GM18511 (cell line): Measurements from ENCODE around the gene TMEM169.

Source experiments
- ATAC-seq: cut with Tn5 transposase; IDR thresholded peaks from one replicate; pipeline ENCODE4 v1.9.1; 2021; ENCODE audit warnings: mild to moderate bottlenecking, moderate library complexity; ENCODE audit not compliant: unreplicated experiment

The TMEM169 gene

DNA sequence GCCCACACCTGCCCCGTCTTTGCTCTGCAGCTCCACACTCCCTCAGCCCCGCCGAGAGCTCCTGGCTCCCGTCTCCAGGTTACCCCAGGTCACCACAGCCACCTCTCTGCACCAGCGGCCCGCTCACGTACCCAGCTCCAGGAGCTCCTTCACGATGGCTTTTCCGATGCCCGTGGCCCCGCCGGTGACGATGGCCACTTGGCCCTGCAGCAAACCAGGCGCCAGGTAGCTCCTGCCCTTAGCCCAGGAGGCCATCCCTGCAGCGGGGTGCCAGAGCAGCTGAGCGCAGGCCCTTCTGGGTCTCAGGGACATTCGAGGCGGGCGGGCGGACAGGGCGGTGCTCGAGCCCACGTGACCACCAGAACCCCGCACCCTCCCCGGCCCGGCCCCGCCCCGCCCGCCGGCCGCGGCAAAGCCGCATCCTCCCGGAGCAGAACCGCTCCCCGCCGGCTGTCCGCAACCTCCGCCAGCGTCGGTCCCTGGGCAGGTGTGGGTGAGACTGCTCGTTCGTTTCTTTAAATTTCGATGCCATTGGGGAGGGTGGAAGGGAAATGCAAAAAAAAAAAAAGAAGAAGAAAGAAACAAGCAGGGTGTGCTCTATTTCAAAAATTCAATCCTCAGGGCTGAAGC lies at the start of gene TMEM169, which contains the start of gene PECR:
TMEM169 (plus strand) TSS at position 433 of the 630 bp plus-strand sequence. CDS start 14,045 bp downstream, outside the sequence.
PECR (minus strand) TSS at position 323 of the 630 bp plus-strand sequence; CDS start at position 255, 68 bp downstream.
- peak; percentile 94 for ATAC-seq

DNA sequence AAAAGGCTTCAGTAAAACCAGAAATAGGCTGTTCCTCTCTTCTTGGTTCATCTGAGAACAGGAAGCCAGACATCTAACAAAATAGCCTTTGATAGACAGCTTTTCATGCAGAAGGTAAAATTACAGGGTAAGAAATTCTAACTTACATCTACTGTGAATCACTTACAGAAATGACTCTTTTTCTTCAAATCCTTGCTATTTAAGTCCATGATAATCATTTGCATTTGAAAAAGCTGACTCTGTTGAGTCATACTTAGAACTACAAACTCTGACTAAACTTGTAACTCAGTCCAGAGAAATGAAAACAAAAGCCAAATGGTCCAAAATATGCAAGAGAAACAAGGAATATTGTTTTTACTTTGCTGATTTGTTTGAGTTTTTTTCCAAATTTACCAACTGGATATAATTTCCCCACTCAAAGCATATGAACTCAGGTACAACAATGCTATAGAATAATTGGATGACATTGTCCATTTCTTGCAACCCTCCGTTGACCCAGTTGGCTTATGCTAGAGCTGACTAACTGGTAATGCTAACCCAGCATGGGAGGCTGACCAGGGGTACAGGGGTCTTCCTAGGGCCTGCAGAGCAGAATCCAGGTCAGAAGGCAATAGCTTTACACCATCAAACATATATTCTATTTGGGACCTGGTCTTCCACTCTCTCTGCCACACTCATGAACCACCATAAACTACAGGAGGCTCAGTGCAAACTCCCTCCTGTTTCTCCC lies 49.6 kb upstream of the TMEM169 start:
- ATAC-seq, result peak; percentile 81

- peak; percentile 45 for ATAC-seq
Observed at GRCh38 chr2:216033403-216033802, 48.3 kb upstream of the TMEM169 start.

- peak; percentile 41 for ATAC-seq
Observed at GRCh38 chr2:216034065-216034464, 47.7 kb upstream of the TMEM169 start.

GRCh38 chr2:216039918-216040317 lies 41.8 kb upstream of the TMEM169 start:
- no peak for ATAC-seq

- no peak for ATAC-seq
Observed at GRCh38 chr2:216041438-216041837, 40.3 kb upstream of the TMEM169 start.

GRCh38 chr2:216043949-216044348 lies 37.8 kb upstream of the TMEM169 start:
- ATAC-seq, result no peak

DNA sequence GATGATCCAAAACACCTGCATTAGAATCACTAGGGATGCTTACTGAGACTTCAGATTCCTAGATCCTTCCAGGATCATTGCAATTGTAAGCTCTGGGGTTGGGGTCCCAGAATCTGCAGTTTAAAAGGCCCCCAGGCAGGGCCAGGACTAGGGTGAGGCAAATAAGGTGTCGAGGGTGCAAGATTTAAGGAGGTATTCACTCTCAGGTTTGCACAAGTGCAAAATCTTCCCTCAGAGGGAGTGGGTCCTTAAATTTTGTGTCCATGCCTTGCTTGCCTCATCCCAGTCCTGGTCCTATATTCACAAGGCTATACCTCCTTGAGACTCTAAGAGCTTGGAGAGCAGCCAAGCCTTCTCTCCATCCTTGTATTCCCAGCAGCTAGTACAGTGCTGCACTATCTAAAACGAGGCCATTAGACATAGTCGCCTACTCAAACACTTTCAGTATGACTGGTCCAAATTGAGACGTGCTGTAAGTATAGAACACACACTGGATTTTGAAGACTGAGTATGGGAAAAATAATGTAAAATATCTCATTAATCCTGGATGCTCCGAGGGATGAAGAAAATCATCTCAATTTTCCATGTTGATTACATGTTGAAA lies 36.7 kb upstream of the TMEM169 start:
- peak; percentile 99 for ATAC-seq

DNA sequence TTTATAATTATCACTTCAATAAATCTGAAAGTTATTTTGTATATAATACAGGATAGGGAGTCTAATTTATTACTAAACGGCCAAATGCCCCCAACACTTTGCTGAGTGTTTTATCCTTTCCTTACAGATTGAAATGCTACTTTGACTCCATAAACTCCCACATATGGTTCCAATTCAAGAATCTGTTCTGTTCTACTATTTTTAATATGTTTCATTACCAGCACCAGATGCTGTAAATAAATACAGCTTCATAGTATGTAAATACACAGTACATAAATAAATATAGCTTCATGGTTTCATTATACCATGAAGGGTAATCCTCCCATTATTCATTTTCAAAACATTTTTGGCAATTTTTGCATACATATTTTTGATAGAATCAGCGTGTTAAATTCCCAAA lies 34.3 kb upstream of the TMEM169 start:
- ATAC-seq, result no peak

DNA sequence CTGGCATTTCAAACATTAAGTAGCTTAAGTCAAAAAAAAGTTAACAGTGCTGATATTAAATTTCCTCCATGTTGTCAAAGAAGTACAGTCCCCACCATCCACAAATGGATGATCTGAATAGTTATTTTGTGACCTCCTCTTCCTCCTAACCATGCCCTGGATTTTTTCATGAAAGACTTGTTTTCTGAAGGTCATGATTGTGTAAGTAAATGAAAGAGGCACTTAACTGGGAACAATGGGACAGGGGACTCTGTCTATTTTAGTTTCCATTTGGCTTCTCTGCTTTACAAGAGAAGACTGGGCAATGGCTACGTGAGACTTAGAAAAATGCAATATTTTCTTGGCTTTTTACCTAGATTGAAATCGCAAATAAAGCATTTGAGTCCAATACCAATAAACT lies 32.3 kb upstream of the TMEM169 start:
- no peak for ATAC-seq

DNA sequence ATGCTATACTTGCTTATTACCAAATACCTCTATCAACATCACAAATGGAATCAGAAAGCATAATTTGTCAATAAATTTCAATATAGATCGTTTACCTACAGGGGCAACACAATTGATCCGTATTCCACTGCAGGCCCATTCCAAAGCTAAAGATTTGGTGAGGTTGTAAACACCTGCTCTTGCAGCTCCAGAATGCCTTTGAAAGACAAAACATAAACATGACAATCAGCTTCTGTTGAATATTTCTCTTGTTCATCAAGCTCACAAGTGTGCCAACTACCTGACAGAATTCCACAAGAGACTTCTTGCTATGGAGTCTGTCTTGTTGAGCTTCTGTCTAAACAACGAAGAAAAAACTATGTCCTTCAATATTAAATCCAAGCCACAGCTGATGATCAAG lies 30.4 kb upstream of the TMEM169 start:
- no peak for ATAC-seq

DNA sequence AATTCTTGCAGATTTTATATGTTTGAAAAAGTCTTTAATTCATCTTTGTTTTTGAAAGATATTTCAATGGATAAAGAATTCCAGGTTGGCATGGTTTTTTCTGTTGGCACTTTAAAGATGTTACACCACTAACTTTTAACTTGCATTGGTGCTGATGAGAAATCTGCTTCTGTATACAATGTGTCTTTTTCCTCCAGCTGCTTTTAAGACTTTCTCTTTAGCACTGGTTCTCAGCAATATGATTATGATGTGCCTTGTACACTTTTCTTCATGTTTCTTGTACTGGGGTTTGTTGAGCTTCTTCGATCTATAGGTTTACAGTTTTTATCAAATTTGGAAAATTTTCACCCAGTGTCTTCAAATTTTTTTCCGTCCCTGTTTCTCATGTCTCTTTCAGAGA lies 29.3 kb upstream of the TMEM169 start:
- ATAC-seq, result no peak

DNA sequence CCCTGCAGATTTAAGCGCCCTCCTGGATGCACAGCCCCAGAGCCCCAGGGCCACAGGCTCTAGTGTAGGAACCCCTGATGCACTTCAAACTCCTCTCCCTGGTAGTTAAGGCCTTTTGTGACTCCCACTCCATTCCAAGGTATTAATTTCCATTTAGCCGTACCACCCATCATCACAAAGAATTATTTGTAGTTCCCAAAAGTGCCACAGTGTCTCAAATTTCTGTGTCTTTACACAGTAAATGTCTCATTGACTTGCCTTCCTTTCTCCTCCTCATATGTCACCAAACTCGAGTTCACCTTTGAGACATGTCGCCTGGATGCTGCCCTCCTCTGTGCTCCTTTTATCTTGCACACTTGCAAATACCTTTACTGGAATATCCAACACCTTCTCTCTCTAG lies 26.0 kb upstream of the TMEM169 start:
- ATAC-seq, result no peak

GRCh38 chr2:216056739-216057138 lies 25.0 kb upstream of the TMEM169 start:
- peak; percentile 48 for ATAC-seq

DNA sequence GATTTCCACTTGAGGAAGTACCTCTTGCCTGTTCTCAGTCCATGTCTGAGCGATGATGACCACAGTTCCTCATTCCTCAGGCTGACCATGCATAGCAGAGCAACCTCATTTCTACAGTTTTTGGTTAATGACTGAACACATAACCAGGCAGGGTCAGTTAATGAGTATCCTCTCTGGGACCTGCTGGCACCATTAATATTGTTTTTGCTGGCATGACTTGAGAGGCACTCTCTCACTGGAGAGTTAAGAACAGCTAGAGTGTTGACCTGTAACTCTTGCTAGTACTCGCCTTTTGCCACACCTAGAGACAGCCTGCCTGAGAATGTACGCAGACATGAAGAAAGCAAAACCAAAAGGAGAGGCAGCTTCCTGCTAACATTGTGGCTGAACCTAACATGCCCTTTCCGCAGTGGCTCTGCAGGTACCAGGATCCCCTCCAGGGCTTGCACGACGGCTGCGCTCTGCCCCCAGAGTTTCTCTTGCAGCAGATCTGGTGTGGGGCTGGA lies 24.0 kb upstream of the TMEM169 start:
- ATAC-seq, result peak; percentile 83

GRCh38 chr2:216059233-216059834 lies 22.4 kb upstream of the TMEM169 start:
- ATAC-seq, result no peak

- ATAC-seq, result no peak
Observed at GRCh38 chr2:216064014-216064630, 17.6 kb upstream of the TMEM169 start.

GRCh38 chr2:216064665-216065064 lies 17.1 kb upstream of the TMEM169 start:
- ATAC-seq, result no peak

GRCh38 chr2:216066230-216066629 lies 15.5 kb upstream of the TMEM169 start:
- ATAC-seq, result no peak

DNA sequence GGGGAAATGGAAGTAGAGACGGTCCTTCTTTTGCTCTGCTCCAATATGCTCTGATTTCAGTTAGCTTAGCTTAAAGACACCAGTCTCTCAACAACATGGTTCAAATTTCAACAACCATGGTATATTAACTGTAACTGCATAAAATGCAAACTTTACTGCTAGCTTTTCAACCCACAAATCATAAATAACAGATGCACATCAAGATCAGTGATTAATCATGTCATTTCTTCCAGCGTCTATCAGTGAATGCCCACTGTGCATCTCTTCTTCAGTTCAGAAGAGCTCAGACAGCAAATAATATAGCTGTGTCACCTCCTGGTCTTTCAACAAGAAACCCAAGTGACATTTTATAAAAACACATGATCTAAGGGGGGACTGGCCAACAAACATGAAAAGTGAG lies 12.7 kb upstream of the TMEM169 start:
- no peak for ATAC-seq

DNA sequence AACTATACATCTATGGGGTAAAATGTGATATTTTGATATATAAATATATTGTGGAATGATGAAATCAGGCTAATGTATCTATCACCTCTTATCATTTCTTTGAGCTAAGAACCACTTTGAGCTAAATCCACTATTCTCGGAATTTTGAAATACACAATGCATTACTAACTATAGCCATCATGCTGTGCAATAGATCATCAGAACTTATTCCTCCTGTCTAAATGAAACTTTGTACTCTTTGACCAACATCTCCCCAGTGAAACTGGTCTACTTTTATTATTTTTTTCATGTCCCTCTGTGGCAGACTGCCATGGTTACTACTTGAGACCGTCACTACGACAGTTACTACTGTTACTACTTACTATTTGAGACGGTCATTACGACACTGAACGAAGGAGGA lies 11.5 kb upstream of the TMEM169 start:
- ATAC-seq, result no peak
